Neutrophil (primary cell): Measurements from ENCODE around the gene MPPED1.

ENCODE experiments used
- H3K27ac ChIP-seq: fragments of 200-600 bp; sonication (generic); 2 replicates; pipeline ENCODE4 v1.5.1; 2016; ENCODE audit warnings: mild to moderate bottlenecking, moderate library complexity
- H3K27me3 ChIP-seq: fragments of 200-600 bp; sonication (generic); 2 replicates; pipeline ENCODE4 v1.6.0; 2016; ENCODE audit warnings: mild to moderate bottlenecking
- H3K36me3 ChIP-seq: fragments of 200-600 bp; sonication (generic); 2 replicates; pipeline ENCODE4 v1.5.1; 2017
- H3K4me1 ChIP-seq, 2 experiments: fragments of 200-600 bp in 1 of 2; sonication (generic) in 1 of 2; 1 replicate in 1 of 2; 2 replicates in 1 of 2; pipeline versions ENCODE4 v1.5.1 to v1.6.1; 2013 to 2016; ENCODE audit warnings: low read depth in 1 of 2, low read length in 1 of 2, mild to moderate bottlenecking in 1 of 2, moderate library complexity in 1 of 2; ENCODE audit not compliant: control insufficient read depth in 1 of 2, insufficient read depth in 1 of 2
- H3K4me3 ChIP-seq, 2 experiments: fragments of 200-600 bp in 1 of 2; sonication (generic) in 1 of 2; 1 replicate in 1 of 2; 2 replicates in 1 of 2; pipeline ENCODE4 v1.5.1; 2013 to 2016; ENCODE audit warnings: low read depth in 1 of 2, low read length in 1 of 2, mild to moderate bottlenecking in 1 of 2, moderate library complexity in 1 of 2
- H3K9me3 ChIP-seq: fragments of 200-600 bp; sonication (generic); 2 replicates; pipeline ENCODE4 v1.5.1; 2016
- TF ChIP-seq, protein P1 (sequence below): fragments of 200-600 bp; sonication (generic); IDR thresholded peaks from 2 replicates; pipeline ENCODE4 v1.5.1; 2016; ENCODE audit warnings: antibody characterized with exemption

MPPED1 gene

DNA sequence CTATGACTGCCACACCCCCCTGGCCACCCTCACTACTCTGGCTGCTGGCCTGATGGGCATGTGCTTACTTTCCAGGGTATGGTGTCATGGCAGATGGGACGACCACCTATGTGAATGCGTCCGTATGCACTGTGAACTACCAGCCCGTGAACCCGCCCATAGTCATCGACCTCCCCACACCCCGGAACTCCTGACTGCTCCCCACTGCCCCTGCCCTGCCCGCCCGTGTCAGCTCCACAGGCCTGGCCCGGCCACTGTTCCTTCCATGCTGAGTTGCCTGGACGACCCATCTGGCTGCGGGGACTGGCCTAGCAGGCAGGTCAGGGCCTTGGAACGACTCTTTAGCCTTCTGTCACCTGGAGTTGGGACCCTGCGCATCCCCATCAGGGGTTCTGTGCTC, 93.6 kb downstream of the MPPED1 start:
- Histone ChIP-seq H3K27me3 (no peaks in the 10 kb centered on the region), H3K27ac (no peak overlapping the region), H3K36me3 (no peaks in the 10 kb centered on the region), H3K9me3 (no peaks in the 10 kb centered on the region), H3K4me1 (no peaks in the 10 kb centered on the region), H3K4me3 (no peak overlapping the region)
- TF ChIP-seq, protein P1, sequence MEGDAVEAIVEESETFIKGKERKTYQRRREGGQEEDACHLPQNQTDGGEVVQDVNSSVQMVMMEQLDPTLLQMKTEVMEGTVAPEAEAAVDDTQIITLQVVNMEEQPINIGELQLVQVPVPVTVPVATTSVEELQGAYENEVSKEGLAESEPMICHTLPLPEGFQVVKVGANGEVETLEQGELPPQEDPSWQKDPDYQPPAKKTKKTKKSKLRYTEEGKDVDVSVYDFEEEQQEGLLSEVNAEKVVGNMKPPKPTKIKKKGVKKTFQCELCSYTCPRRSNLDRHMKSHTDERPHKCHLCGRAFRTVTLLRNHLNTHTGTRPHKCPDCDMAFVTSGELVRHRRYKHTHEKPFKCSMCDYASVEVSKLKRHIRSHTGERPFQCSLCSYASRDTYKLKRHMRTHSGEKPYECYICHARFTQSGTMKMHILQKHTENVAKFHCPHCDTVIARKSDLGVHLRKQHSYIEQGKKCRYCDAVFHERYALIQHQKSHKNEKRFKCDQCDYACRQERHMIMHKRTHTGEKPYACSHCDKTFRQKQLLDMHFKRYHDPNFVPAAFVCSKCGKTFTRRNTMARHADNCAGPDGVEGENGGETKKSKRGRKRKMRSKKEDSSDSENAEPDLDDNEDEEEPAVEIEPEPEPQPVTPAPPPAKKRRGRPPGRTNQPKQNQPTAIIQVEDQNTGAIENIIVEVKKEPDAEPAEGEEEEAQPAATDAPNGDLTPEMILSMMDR, result no peak

- Histone ChIP-seq H3K36me3 (no peaks in the 10 kb centered on the region), H3K9me3 (no peaks in the 10 kb centered on the region), H3K27me3 (no peaks in the 10 kb centered on the region), H3K4me1 (no peaks in the 10 kb centered on the region), H3K27ac (no peak overlapping the region), H3K4me3 (no peak overlapping the region)
- TF ChIP-seq, protein P1, result no peak
Observed at GRCh38 chr22:43505896-43506295, 94.1 kb downstream of the MPPED1 start.

DNA sequence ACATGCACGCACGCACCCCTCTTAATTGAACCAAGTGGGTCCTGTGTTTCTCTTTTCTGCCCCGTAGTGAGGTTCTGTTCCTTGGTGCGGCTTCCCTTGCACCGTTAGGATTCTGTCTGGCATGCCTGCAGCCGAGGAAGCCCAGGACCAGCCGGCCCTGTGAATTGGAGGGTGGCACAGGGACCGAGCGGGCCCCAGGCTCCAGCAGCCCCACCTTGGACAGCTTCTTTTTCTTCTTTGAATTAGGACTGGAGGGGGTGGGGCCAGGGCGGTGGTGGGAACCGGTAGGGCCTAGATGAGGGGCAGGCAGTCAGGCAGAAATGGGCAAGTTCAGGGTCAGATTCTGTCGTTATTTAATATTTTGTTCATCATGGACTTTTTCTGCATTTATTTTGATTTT, 94.7 kb downstream of the MPPED1 start:
- no peaks in the 10 kb centered on the region for H3K27me3 ChIP-seq
- H3K9me3 ChIP-seq, result no peaks in the 10 kb centered on the region
- no peaks in the 10 kb centered on the region for H3K36me3 ChIP-seq
- no peak overlapping the region for H3K27ac ChIP-seq
- H3K4me1 ChIP-seq, result no peaks in the 10 kb centered on the region
- no peak overlapping the region for H3K4me3 ChIP-seq
- TF ChIP-seq, protein P1, result no peak

GRCh38 chr22:43507235-43507634, 95.4 kb downstream of the MPPED1 start:
- Histone ChIP-seq H3K9me3 (no peaks in the 10 kb centered on the region), H3K36me3 (no peaks in the 10 kb centered on the region), H3K4me1 (no peaks in the 10 kb centered on the region), H3K4me3 (no peak overlapping the region), H3K27me3 (no peaks in the 10 kb centered on the region), H3K27ac (no peak overlapping the region)
- TF ChIP-seq, protein P1, result no peak

DNA sequence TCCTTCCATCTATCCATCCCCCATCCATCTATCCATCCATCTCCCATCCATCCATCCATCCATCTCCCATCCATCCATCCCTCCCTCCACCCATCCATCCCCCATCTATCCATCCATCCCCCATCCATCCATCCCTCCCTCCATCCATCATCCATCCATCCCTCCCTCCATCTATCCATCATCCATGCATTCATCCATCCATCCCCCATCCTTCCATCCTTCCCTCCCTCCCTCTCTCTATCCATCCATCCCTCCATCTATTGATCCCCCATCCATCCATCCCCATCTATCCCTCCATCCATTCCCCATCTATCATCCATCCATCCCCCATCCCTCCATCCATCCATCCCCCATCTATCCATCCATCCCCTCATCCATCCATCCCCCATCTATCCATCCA, 96.7 kb downstream of the MPPED1 start:
- Histone ChIP-seq H3K4me1 (no peaks in the 10 kb centered on the region), H3K27me3 (no peaks in the 10 kb centered on the region), H3K9me3 (no peaks in the 10 kb centered on the region), H3K36me3 (no peaks in the 10 kb centered on the region), H3K4me3 (no peak overlapping the region), H3K27ac (no peak overlapping the region)
- TF ChIP-seq, protein P1, result no peak

DNA sequence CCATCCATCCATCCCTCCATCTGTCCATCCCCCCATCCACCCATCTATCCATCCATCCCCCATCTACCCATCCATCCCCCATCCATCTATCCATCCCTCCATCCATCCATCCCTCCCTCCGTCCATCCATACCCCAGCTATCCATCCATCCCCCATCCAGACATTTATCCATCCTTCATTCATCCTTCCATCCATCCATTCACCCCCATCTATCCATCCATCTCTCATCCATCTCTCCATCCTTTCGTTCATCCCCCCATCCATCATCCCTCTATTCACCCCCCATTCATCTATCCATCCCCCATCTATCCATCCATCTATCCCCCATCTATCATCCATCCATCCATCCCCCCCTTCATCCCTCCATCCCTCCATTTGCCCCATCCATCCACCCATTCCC, 97.5 kb downstream of the MPPED1 start:
- no peak overlapping the region for H3K27ac ChIP-seq
- H3K4me3 ChIP-seq, result no peak overlapping the region
- H3K4me1 ChIP-seq, result no peaks in the 10 kb centered on the region
- TF ChIP-seq, protein P1, result no peak
- no peaks in the 10 kb centered on the region for H3K36me3 ChIP-seq
- no peaks in the 10 kb centered on the region for H3K27me3 ChIP-seq
- H3K9me3 ChIP-seq, result no peaks in the 10 kb centered on the region
